H9 (cell line): Measurements from ENCODE around the gene PGR. TPM values are rescaled to one million over a fixed set of nuclear protein-coding genes. Genes with fewer than 3 reads are reported as not detected.

Source experiments
- DNase-seq: peaks from one replicate; pipeline ENCODE4 v3.0.0-alpha.2; 2017
- H2AFZ ChIP-seq: one replicate; pipeline ENCODE4 v1.6.1; 2013; ENCODE audit warnings: mild to moderate bottlenecking, low read length, control low read depth, moderate library complexity
- H2AK5ac ChIP-seq: 2 replicates; pipeline ENCODE4 v1.6.1; 2013; ENCODE audit warnings: low read length, control low read depth, mixed read lengths; ENCODE audit not compliant: insufficient read length
- H2BK120ac ChIP-seq: one replicate; pipeline ENCODE4 v1.6.1; 2013; ENCODE audit warnings: low read depth, mild to moderate bottlenecking, low read length, control low read depth, inconsistent platforms; ENCODE audit not compliant: poor library complexity, severe bottlenecking
- H2BK12ac ChIP-seq: 2 replicates; pipeline ENCODE4 v1.6.1; 2013; ENCODE audit warnings: low read length, control low read depth, mixed read lengths, low read depth; ENCODE audit not compliant: insufficient read length
- H2BK15ac ChIP-seq: 2 replicates; pipeline ENCODE4 v1.6.1; 2013; ENCODE audit warnings: low read depth, low read length, control low read depth
- H2BK20ac ChIP-seq: one replicate; pipeline ENCODE4 v1.6.1; 2013; ENCODE audit warnings: low read depth, mild to moderate bottlenecking, low read length, control low read depth, inconsistent platforms; ENCODE audit not compliant: poor library complexity, severe bottlenecking
- H2BK5ac ChIP-seq: 2 replicates; pipeline ENCODE4 v1.6.1; 2013; ENCODE audit warnings: low read length, control low read depth, mixed read lengths; ENCODE audit not compliant: insufficient read length
- H3K14ac ChIP-seq: 2 replicates; pipeline ENCODE4 v1.6.1; 2013; ENCODE audit warnings: low read length, control low read depth; ENCODE audit not compliant: insufficient read depth
- H3K18ac ChIP-seq: 2 replicates; pipeline ENCODE4 v1.6.1; 2013; ENCODE audit warnings: low read depth, mild to moderate bottlenecking, mixed read lengths, low read length, control low read depth; ENCODE audit not compliant: insufficient read length
- H3K23ac ChIP-seq: 2 replicates; pipeline ENCODE4 v1.6.1; 2013; ENCODE audit warnings: low read length, control low read depth, mixed read lengths, low read depth; ENCODE audit not compliant: insufficient read length
- H3K23me2 ChIP-seq: 2 replicates; pipeline ENCODE4 v1.6.1; 2013; ENCODE audit warnings: low read depth, mild to moderate bottlenecking, mixed read lengths, low read length, control low read depth; ENCODE audit not compliant: insufficient read length, poor library complexity, severe bottlenecking
- H3K27ac ChIP-seq: 2 replicates; pipeline ENCODE4 v1.5.1; 2013; ENCODE audit warnings: low read length, control low read depth, mixed read lengths, low read depth; ENCODE audit not compliant: insufficient read length
- H3K27me3 ChIP-seq: 2 replicates; pipeline ENCODE4 v1.6.1; 2013; ENCODE audit warnings: low read length, control low read depth, inconsistent platforms; ENCODE audit not compliant: insufficient read depth
- H3K4ac ChIP-seq: 2 replicates; pipeline ENCODE4 v1.6.1; 2013; ENCODE audit warnings: low read depth, mild to moderate bottlenecking, control low read depth, inconsistent platforms, low read length, moderate library complexity
- H3K4me1 ChIP-seq: 2 replicates; pipeline ENCODE4 v1.6.1; 2013; ENCODE audit warnings: low read length, control low read depth, inconsistent platforms; ENCODE audit not compliant: insufficient read depth
- H3K4me2 ChIP-seq: 2 replicates; pipeline ENCODE4 v1.6.1; 2013; ENCODE audit warnings: low read length, control low read depth, mixed read lengths; ENCODE audit not compliant: insufficient read length, insufficient read depth
- H3K56ac ChIP-seq: 2 replicates; pipeline ENCODE4 v1.6.1; 2013; ENCODE audit warnings: low read depth, mild to moderate bottlenecking, mixed read lengths, low read length, control low read depth; ENCODE audit not compliant: insufficient read length
- H3K79me1 ChIP-seq: 2 replicates; pipeline ENCODE4 v1.6.1; 2013; ENCODE audit warnings: low read depth, mild to moderate bottlenecking, moderate library complexity, low read length, control low read depth, inconsistent platforms; ENCODE audit not compliant: insufficient read depth, poor library complexity, severe bottlenecking
- H3K79me2 ChIP-seq: 2 replicates; pipeline ENCODE4 v1.6.1; 2013; ENCODE audit warnings: low read length, control low read depth, inconsistent platforms; ENCODE audit not compliant: insufficient read depth
- H3K9ac ChIP-seq: 2 replicates; pipeline ENCODE4 v1.6.1; 2013; ENCODE audit warnings: low read length, control low read depth, mixed read lengths; ENCODE audit not compliant: insufficient read length; ENCODE audit errors: extremely low read depth
- H3K9me3 ChIP-seq: one replicate; pipeline ENCODE4 v1.6.1; 2013; ENCODE audit warnings: low read depth, low read length, inconsistent platforms; ENCODE audit not compliant: control insufficient read depth
- H3T11ph ChIP-seq: one replicate; pipeline ENCODE4 v1.6.1; 2013; ENCODE audit warnings: mild to moderate bottlenecking, low read length, control low read depth, inconsistent platforms
- H4K20me1 ChIP-seq: one replicate; pipeline ENCODE4 v1.6.1; 2013; ENCODE audit not compliant: control insufficient read depth, insufficient read length, insufficient read depth
- H4K5ac ChIP-seq: 2 replicates; pipeline ENCODE4 v1.6.1; 2013; ENCODE audit warnings: low read depth, mild to moderate bottlenecking, mixed read lengths, low read length, control low read depth; ENCODE audit not compliant: insufficient read length
- H4K8ac ChIP-seq: replicated peaks from 2 replicates; pipeline ENCODE4 v1.6.1; 2013; ENCODE audit warnings: low read length, control low read depth, mixed read lengths, low read depth; ENCODE audit not compliant: insufficient read length
- H4K91ac ChIP-seq: 2 replicates; pipeline ENCODE4 v1.6.1; 2013; ENCODE audit warnings: low read depth, mild to moderate bottlenecking, moderate library complexity, mixed read lengths, low read length, control low read depth; ENCODE audit not compliant: insufficient read length
- H3K27ac Mint-ChIP-seq, 3 experiments: 2 replicates in 2 of 3; 3 replicates in 1 of 3; pipeline ENCODE4 v1.8.0; 2020 to 2021; ENCODE audit warnings: mixed read lengths in 3 of 3, mild to moderate bottlenecking in 1 of 3, moderate library complexity in 1 of 3
- H3K27me3 Mint-ChIP-seq: 2 replicates; pipeline ENCODE4 v1.8.0; 2021; ENCODE audit warnings: low read depth, mild to moderate bottlenecking, moderate library complexity, mixed read lengths
- H3K36me3 Mint-ChIP-seq, 3 experiments: 2 replicates in 2 of 3; 3 replicates in 1 of 3; pipeline ENCODE4 v1.8.0; 2020 to 2021; ENCODE audit warnings: low read depth in 3 of 3, mixed read lengths in 3 of 3; ENCODE audit not compliant: insufficient read depth in 1 of 3
- H3K4me1 Mint-ChIP-seq, 2 experiments: 2 replicates each; pipeline ENCODE4 v1.8.0; 2020; ENCODE audit warnings: mixed read lengths in 2 of 2
- H3K4me3 Mint-ChIP-seq, 2 experiments: 2 replicates in 1 of 2; 3 replicates in 1 of 2; pipeline ENCODE4 v1.8.0; 2020 to 2021; ENCODE audit warnings: mild to moderate bottlenecking in 2 of 2, mixed read lengths in 2 of 2, moderate library complexity in 1 of 2
- H3K9me3 Mint-ChIP-seq, 2 experiments: 2 replicates in 1 of 2; 3 replicates in 1 of 2; pipeline ENCODE4 v1.8.0; 2020; ENCODE audit warnings: mild to moderate bottlenecking in 2 of 2, mixed read lengths in 2 of 2, moderate library complexity in 1 of 2
- WGBS: extraction: QIAGEN DNeasy Blood & Tissue Kit; methylation state at CpG from one replicate; pipeline ENCODE4 v1.1.7; 2013; ENCODE audit warnings: missing lambda C conversion rate, low lambda C conversion rate, mixed read lengths; ENCODE audit not compliant: insufficient read length; ENCODE audit errors: extremely low coverage; 5-methylcytosine and 5-hydroxymethylcytosine counted together
- total RNA-seq: library from RNA; stranded (reverse); gene quantifications from 2 replicates; pipeline ENCODE4 v1.2.1, GENCODE V29; 2021
- TF ChIP-seq, protein P1 (sequence below): fragments of 200-600 bp; sonication (generic); conservative IDR thresholded peaks from 3 replicates; pipeline ENCODE4 v1.8.0; 2021; ENCODE audit warnings: antibody characterized with exemption, mild to moderate bottlenecking

Gene PGR
- total RNA-seq, 1 experiment from 2014 or later = 0.02 TPM

DNA sequence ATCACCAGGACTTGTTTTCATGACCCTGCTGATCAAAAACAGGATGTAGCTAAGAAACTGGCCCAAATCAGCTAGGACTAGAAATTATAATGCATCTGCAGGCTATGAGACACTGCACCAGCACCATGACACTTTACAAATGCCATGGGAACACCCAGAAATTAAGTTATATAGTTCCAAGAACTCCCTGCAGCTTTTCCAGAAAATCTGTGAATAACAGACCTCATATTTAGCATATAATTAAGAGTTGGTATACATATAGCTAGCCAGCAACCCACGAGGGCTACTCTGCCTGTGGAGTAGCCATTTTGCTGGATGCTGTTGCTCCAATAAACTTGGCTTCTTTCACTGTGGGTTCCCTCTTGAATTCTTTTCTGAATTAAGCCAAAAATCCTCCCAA lies 101.0 kb downstream of the PGR start:
- no peaks in the 10 kb centered on the region; the same call in 1 of the 2 replicates for H3K27me3 Mint-ChIP-seq
- DNase-seq = no peak
- no peaks in the 10 kb centered on the region for H3K27me3 ChIP-seq
- no peaks in the 10 kb centered on the region for H3K9me3 ChIP-seq
- H2AFZ ChIP-seq = no peak overlapping the region
- H4K8ac ChIP-seq = no peak overlapping the region
- no peak overlapping the region for H3K56ac ChIP-seq
- H2BK5ac ChIP-seq = no peak overlapping the region
- H3K4me2 ChIP-seq = no peak overlapping the region
- TF ChIP-seq, protein P1, sequence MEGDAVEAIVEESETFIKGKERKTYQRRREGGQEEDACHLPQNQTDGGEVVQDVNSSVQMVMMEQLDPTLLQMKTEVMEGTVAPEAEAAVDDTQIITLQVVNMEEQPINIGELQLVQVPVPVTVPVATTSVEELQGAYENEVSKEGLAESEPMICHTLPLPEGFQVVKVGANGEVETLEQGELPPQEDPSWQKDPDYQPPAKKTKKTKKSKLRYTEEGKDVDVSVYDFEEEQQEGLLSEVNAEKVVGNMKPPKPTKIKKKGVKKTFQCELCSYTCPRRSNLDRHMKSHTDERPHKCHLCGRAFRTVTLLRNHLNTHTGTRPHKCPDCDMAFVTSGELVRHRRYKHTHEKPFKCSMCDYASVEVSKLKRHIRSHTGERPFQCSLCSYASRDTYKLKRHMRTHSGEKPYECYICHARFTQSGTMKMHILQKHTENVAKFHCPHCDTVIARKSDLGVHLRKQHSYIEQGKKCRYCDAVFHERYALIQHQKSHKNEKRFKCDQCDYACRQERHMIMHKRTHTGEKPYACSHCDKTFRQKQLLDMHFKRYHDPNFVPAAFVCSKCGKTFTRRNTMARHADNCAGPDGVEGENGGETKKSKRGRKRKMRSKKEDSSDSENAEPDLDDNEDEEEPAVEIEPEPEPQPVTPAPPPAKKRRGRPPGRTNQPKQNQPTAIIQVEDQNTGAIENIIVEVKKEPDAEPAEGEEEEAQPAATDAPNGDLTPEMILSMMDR = no peak
- no peak overlapping the region for H2BK15ac ChIP-seq
- H2AK5ac ChIP-seq = no peak overlapping the region
- H3T11ph ChIP-seq = no peak overlapping the region
- H3K36me3 Mint-ChIP-seq = no peaks in the 10 kb centered on the region
- H3K9me3 Mint-ChIP-seq = no peaks in the 10 kb centered on the region
- H3K79me1 ChIP-seq = no peaks in the 10 kb centered on the region
- H3K4me3 Mint-ChIP-seq = no peak overlapping the region
- no CpG with 5 or more reads among the region's 1 CpG for WGBS
- H3K79me2 ChIP-seq = no peaks in the 10 kb centered on the region
- no peak overlapping the region for H3K27ac ChIP-seq
- no peak overlapping the region for H3K27ac Mint-ChIP-seq
- H3K18ac ChIP-seq = no peak overlapping the region
- H3K23me2 ChIP-seq = no peaks in the 10 kb centered on the region
- no peak overlapping the region for H4K91ac ChIP-seq
- no peak overlapping the region for H3K9ac ChIP-seq
- H3K4ac ChIP-seq = no peak overlapping the region
- no peak overlapping the region for H3K14ac ChIP-seq
- no peaks in the 10 kb centered on the region for H4K20me1 ChIP-seq
- H4K5ac ChIP-seq = no peak overlapping the region
- H3K4me1 Mint-ChIP-seq = no peaks in the 10 kb centered on the region
- H2BK120ac ChIP-seq = no peak overlapping the region
- no peak overlapping the region for H2BK20ac ChIP-seq
- no peak overlapping the region for H2BK12ac ChIP-seq
- no peaks in the 10 kb centered on the region for H3K4me1 ChIP-seq
- H3K23ac ChIP-seq = no peak overlapping the region
